ENCODE measurements around the gene TOP3B.
"Not testable (repeated sequence)": the region's sequence is repeated elsewhere in the genome, so short reads cannot be mapped to it uniquely, and the experiment has no call there.

Gene TOP3B

DNA sequence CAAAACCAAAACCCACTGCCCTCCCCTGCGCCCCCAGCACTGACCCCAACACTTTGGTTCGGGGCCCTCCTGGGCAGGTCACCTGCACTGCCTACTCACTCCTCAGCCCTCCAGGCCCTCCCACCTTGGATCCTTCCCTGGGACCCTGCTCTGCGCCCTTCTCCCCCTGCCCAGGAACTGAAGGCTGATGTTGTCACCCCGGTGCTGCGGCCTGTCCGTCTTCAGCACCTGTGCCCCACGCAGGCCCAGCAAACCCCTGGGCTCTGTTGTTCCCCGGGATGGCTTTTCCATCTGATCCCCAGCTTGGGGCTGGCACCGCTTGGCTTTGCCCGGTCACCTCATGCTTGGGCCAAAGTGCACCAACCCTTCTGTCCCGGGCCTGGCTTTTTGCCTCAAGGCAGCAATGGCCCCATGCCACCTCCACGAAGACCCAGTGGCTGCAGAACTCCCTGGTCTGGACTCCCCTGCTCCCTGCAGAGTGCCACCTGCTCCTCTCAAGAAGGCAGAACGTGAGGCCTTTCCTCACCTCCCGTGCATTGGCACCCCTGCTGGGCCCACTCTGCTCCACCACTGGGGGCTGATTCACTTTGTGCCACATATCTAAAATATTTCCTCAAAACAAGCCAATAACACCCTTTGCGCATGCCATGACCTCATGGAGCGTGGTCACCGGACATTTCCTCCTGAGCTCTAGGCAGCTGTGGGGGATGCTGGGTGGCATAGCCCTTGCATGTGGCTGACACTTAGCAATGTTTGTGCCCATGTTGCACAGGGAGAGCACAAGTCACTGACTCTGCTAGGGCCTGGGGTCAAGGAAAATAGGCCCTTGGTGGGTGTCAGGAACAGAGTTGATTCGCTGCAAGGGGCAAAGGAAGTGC lies 38.8 kb downstream of the TOP3B start:
- no peak for DNase-seq

DNA sequence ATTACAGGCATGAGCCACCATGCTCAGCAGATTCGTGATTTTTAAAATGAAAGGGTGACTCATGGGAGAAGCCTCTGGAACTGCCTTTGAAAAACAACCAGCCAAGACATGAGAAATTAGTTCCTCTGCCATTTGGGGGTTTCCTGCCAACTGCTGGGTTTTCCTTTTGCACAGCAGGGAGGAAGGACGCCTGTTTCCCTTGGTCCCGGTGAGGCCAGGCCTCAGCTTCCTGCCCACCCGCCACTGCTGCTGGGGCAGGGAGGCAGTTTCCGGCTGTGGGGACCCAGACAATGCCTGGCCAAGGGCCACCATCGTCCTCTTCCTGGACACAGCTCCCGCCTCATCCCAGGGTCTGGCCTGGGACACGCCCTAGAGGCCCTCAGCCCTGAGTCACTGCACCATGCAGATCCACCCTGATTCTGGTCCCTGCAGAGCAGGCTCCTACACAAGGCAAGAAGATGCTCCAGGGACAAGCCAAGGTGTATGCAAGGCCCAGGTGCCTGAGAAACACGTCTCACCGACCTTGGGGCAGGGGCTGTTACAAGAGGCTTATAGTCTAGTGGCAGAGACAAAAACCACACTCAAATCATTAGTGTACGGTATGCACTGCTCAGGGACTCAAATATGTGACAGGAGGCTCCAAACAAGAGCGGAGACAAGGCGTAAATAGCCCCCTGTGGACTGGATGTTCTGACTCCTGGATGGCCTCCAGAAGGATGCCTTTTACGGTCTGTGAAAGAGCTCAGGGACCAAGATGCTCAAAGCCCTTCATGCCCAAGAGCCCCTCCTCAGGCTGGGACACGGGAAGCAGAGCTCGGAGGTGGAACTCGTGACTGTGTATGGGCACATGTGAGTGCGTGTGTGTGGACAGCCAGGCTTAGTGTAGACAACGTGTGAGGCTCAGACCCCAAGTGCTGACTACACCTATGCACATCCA lies 39.9 kb downstream of the TOP3B start:
- DNase-seq, result peak; percentile 25 to 30

DNA sequence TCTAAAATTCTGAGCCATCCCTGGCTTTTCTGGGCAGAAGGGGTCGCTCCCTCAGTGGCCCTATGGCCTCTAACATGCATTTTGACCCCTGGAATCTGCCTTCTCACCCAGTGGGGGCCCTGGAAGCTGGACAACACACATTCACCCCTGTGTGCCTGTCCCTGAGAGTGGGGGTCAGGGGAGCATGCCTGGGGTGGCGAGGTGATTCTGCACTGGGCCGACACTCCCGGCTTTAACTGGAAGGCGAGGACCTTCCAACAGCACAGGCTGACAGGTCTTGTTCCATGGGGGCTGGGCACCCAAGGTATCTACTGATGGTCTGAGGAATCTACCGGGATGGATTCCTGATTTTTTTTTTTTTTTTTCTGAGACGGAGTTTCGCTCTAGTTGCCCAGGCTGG lies 40.7 kb downstream of the TOP3B start:
- DNase-seq, result no peak

- DNase-seq, result no peak
Observed at GRCh38 chr22:21940521-21940920, 42.1 kb downstream of the TOP3B start.

DNA sequence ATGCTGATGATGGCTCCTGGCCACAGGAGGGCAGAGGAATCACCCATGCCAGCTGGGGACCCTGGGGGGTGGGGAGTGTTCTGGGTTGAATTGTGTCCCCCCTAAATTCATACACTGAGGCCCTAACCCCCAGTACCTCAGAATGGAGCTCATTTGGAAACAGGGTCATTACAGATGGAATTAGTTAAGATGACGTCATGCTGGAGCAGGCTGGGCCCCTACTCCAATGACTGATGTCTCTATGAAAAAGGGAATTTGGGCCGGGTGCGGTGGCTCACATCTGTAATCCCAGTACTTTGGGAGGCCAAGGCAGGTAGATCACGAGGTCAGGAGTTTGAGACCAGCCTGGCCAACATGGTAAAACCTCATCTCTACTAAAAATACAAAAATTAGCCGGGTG lies 42.7 kb downstream of the TOP3B start:
- not testable (repeated sequence) for DNase-seq

DNA sequence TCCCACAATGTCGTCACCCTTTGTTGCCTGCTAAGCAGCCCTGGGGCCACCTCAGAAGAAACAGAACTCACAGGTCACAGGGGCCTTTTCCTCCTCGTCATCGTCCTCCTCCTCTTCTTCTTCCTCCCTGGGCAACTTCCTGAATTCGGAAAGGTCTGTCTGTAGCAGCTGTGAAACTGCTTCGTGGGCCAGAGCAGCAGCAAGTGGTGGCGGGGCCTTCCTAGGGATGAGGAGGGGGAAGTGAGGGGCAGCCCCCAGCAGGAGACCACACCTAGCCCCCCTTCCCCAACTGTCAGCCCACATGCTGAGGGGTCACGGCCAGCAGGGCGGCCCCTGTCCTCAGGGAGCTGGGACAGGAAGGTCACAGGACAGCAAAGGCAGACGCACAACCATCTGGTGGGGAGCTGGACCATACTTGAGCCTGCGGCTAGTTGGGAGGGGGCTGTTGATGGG lies 43.1 kb downstream of the TOP3B start:
- no peak for DNase-seq

DNA sequence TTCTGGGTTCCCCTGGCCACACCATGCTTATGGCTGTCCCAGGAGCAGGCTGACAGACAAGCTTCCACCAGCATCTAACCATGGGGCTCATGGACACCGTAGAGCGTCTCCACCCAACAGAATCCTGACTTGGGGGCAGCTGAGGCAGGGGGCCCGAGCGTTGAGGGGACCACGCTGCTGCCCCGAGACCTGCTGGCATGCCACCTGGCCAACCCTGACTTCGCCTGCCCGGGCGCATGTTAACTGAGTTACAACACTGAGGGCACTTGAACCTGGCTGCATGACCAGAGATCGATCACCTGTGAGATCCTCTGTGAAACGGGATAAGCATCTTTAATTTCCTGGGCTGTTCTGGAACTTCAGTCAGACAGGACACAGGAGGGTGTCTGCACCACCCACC lies 43.7 kb downstream of the TOP3B start:
- DNase-seq, result no peak

DNA sequence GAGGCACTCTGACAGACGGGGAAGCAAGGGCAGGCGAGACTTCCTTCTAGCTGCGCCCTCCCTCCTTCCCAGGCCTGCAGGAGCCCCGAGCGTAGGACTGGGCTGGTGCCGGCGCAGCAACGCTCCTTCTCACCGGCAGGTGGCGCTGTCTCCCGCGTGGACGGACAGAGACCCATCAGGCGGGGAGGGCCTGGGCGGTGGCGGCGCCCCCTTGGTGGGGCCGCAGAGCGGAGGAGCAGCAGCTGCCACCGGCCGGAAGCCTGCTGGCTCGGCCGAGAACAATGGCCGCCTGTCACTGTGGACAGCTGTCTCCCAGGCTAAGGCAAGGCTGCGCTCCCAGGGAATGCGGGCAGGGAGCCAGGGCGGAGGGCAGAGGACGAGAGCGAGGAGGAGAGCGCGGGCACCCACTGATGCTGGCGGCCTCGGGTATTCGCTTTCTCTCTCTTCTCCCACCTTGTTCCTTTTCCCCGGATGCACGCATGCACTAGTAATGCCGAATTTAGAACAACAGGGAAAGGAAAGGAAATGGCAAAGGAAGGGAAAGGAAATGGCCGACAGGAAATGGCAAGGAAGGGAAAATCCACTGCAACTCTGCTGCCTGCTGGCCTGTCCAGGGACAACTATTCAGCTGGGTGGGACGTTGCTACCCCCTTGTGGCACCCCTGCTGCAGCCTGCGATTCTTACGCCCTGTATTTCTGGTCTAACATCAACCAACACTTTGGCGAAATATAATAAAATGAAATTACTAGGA lies 44.3 kb downstream of the TOP3B start:
- peak; percentile 93 to 96 for DNase-seq

GRCh38 chr22:21937821-21938070 lies 44.8 kb downstream of the TOP3B start:
- no peak for DNase-seq

DNA sequence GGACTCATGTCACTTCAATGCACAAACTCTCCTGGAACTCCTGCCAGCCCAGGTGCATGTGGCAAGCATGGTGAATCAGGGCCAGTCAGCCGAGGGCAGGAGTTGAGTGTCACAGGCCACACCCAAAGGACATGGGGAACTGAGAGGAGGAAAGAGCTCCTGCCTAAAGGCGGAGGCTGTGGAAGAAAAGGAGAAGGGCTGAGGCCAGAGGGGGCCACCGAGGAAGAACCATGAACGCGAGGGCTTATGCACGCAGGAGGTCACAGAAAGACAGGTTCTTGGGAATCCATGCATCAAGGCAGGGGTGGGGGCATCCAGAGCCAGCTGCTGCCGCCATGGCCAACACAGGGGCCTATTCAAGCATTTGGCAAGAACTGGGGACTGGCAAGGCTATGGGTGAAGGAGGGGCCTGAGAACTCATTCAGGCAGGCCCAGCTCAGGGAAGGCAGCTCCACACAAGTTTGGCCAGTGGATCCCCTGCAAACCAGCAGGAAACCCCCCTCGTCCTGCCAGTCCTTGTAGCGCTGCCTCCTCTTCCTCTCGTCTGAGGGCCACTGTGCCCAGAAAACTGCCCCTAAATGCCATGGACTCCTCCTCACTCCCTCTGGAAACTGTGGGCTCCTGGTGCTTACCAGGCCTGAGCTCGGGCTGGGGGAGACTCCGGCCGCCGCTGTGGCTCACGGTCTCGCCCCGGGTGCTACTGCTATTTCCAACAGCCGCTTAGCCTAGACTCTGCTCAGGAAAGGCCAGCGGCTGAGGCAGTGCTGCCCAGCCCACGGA lies 45.4 kb downstream of the TOP3B start:
- no peak for DNase-seq

DNA sequence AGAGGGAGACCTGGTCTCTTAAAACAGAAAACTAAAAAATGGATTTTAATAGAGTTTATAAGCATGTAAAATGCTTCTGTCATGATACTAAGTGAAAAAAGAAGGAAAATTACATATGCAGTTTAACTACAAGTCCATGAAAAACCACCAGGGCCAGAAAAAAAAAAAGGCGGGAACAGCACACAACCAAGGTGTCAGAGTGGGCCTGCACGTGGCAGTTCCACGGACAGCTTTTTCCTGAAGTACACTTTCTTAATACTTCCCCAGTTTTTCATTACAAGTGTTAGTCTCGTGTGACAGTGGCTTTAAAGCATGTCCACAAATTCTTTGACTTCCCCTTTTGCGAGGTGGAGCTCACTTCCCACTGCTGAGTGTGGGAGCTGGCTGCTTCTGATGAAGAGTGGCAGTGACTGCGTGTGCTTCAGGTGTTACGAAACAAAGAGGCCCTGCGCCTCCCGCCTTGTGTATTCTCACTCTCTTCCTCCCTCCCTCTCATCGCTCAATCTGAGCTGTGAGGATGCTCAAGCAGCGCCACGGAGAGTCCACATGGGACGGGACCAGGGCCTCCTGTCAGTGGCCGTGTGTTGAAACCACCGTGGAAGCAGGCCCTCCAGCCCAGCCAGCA lies 46.3 kb downstream of the TOP3B start:
- DNase-seq, result no peak

- no peak for DNase-seq
Observed at GRCh38 chr22:21933910-21934309, 48.7 kb downstream of the TOP3B start.

DNA sequence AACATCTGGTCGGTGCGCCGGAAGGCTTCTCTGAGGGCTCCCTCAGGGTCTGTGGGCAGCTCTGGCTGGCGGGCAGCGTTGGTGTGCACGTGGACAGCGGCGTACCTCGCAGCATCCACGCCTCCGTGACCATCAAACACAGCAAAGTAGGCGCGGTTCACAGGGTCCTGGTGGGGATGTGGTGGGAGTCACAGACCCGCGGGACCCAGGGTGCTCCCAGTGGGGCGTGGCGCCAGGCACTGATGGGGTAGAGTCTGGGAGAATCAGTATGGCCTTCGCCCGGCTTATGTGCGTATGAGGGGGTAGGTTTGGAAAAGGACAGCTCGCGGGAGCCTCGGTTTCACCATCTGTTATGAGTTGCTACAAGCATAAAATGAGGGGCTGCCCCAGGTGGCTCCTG lies 49.2 kb downstream of the TOP3B start:
- no peak for DNase-seq

DNA sequence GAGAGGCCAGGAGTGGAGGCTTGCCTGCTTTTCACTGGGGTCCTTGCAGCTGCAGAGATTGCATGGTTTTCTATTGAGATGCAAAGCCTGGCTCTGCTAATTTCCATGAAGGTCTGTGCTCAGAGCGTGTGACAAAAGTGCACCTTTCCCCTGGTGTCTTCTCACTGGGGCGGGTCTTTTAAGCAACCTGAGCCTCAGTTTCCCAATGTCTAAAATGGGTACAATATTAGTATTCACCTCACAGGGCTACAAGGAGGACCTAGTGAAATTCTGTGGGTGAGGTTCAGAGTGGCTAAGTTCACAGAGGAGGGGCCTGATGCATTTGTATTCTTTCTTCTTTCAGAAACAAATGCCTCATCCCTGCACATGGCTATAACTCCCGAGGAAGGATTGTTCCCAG lies 50.2 kb downstream of the TOP3B start:
- DNase-seq, result no peak

GRCh38 chr22:21931056-21931455 lies 51.5 kb downstream of the TOP3B start:
- no peak for DNase-seq

DNA sequence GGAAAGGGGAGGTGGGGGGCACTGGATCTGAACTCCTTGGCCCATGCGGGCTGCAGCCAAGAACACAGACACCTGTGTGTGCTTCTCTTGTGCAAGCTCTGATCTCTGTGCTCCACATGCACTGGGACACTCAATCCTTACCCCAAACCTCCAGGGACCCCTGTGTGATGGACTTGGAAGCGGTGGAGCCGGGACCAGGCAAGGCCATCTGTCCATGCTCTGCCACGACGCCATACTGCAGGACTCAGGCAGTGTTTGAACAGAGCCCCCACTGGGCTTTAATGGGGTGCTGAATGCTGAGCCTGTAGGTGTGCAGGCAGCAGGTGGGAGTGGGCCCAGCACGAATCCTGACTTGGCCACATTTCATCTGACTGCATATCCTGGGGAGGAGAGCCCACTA lies 53.3 kb downstream of the TOP3B start:
- no peak for DNase-seq

DNA sequence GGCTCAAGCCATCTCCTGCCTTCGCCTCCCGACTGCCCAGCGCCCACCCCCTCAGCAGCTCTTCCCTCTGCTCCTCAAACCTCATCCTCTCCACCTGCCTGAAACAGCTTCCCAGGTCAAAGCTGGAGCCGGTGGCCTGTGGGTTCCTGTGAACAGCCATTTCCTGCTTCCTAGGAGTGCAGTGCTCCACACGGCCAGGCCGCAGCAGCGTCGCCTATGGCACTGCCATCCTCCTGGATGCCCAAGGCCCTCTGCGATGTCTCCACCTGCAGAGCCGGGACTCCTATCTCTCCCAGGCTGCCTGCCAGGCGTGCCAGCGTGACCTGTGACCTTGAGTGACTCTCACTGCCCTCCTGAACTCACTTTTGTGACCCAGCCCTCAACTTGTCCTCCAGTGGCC lies 54.5 kb downstream of the TOP3B start:
- no peak for DNase-seq

- no peak for DNase-seq
Observed at GRCh38 chr22:21927174-21927823, 55.3 kb downstream of the TOP3B start.

DNA sequence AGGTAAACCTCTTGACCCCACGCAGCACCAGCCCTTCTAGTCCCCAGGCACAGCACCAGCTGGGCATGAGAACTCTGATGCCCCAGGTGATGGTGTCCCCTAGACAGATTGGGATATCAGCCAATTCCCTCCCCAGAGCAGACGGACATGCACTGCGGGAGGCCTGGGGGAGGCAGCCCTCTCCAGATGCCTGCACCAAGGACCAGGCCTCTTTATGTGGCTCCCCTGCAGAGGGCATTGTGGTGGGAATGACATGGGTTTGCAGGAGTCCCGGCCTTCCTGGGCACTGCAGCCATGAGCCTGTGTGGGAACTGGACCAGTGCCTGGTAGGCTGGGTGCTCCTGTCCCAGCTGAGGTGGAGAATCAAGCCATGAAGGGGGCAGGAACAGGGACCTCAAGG lies 55.9 kb downstream of the TOP3B start:
- DNase-seq, result no peak

GRCh38 chr22:21923163-21923561 lies 59.4 kb downstream of the TOP3B start:
- DNase-seq, result no peak

- no peak for DNase-seq
Observed at GRCh38 chr22:21922370-21923162, 60.0 kb downstream of the TOP3B start.
